DMS153 treated with DMSO at 0.1 percent for 48 hours (cell line): ENCODE data around the gene SGCD.

Experiments used
- DNase-seq: peaks from one replicate; lab custom pipeline; 2025; ENCODE audit not compliant: unreplicated experiment; lab: John Stamatoyannopoulos, UW

SGCD gene

DNA sequence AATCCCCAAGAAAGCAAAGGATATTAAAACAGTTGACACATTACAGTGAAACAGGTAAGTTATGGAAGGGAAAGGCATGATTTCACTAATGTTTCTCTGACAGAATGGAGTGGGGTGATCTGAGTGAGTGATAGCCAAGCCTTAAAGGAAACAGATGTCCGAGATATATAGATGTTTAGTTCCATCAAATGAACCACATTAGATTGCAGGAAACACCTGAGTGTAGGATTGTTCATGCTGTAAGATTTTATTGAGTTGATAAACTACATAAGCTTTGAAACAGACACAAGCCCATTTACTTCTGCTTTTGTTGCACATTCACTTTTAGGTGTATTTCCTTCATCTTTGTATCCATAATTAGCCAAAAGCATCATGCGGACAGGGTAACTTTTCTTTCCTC lies 356.0 kb downstream of the SGCD start:
- DNase-seq: no peak

DNA sequence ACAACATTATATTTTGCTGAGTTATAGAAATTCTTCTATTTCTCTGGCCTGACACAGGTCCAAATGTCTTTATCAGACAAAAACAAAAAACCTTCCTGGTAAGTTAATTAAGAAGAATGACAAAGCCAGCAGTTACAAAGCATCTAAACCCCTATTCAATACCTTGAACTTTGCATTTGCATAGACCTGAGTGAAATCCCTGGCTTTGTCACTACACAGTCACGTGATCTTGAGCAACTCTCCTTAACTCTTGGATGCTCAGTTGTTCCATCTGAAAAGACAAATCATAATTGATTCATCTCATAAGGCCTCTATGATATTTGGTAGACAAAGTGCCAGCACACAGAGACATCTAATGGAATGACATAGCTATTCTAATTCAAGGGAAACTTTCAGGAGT lies 356.5 kb downstream of the SGCD start:
- DNase-seq: no peak

DNA sequence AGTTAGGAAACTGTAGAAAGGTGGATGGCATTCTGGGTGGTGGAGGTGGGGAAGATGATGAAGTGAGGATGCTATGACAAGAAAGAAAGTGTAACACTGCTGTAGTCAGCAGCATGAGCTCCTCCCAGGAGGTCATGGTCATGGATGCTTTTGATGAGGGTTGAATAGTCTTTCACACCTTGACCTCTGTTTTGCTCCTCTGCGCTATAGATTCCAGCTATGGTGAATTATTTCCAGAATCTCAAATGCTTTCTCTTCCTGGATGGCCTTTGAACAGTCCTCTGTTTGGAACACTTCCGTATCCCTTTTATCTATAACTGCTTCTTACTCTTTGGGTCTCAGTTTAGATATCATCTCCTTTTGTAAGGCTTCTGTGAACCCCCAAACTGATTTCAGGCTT lies 357.3 kb downstream of the SGCD start:
- DNase-seq: no peak

DNA sequence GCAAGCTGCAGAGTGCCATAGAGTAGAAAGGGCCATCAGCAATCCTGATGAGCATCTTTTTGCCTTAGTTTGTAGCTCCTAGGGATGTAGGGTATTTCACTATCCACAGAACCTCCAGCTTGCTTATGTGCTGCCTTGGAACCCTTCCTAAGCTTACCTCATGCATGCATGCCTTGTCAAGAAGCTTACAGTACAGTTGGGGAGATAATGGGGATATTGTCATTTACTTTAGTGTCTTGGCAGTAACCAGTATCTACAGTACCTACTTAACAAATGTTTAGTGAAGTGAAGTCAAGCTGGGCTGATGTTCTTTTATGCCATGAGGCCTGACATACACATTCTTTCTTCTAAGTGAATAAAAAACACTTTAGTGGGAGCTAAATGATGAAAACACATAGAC lies 358.5 kb downstream of the SGCD start:
- DNase-seq: no peak

DNA sequence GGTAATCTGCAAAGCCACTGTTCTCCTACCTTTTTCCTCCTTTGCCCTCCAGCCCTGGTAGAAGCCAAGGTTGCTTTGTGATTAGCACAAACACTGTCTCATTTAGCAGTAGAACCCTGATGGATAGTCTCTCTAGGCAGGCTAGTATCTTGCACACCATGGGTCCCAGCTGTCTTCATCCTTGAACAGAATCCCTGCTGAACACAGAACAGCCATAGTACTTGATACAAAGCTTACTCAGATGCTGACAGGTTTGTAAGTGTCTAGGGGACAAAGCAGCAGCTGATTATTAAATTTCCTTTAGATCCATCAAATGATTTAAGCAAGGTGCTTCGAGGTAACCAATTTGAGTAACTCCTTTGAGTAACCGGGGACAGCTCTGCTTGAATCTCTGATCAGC lies 359.4 kb downstream of the SGCD start:
- no peak for DNase-seq

DNA sequence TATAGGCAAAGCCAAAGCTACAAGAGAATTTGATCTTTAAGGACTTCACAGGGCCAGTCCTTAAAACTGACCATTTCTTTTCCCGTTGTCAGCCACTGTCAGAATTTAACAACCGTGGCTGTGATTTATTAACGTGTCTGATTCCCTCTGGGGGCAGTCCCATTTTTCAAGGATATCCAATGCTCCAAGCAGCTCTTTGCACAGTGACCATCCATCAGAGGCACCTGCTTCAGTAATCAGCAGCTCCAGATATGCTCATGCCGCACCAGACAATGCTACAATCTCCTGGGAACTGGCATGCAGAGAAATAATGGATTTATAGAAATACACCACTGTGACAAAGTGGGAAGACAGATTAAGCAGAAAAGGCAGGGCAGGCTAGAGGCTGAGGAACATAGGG lies 359.8 kb downstream of the SGCD start:
- no peak for DNase-seq

DNA sequence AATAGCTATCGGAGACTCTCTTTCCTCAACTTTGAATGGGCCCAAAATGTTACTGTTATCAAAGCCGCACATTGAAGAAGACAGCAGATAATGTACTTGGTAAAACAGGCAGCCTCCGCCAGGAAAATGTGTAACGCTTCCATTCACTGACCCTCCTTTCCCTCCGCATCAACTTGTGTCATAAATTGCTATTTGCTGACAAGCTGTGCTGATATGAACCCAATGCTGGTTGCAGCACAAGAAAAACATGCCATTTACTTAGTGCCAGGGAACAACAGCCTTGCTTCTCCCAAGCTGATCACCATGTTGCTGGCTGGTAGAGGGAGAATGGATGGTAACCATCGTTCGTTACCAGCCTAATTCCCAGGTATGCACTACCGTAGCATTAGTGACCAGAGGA lies 360.6 kb downstream of the SGCD start:
- no peak for DNase-seq

DNA sequence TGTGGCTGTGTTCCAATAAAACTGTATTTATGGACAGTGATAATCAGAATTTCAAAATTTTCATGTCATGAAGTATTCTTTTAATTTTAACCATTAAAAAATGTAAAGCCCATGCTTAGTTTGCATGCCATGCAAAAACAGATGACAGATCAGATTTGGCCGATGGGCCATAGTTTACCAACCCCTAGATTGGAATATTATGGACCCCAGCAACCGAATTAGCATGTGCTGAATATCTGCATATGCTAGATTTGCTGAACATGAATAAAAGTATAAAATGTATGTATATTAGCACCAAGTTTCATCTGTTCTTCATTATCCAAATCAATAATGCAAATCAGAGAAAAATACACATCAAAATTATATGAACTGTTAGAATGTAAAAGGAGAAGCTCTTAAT lies 364.6 kb downstream of the SGCD start:
- DNase-seq: no peak

DNA sequence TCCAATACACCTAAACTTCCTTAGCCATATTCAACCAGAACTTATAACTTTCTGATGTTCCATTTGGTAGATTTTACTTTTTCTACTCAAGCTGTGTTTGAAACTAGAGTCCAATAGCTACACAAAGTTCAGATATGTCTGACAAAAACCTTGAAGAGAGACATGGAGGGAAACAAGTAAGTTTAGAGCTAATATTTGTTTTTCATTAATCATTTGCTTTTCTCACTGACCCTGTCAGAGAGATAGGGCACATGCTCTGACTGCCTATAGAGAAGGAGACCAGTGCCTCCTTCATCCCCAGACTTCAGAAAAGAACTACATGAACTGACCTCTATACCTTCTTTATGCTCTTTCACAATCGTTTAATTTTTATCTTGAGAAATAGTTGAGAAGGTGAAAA lies 366.1 kb downstream of the SGCD start:
- DNase-seq: no peak

DNA sequence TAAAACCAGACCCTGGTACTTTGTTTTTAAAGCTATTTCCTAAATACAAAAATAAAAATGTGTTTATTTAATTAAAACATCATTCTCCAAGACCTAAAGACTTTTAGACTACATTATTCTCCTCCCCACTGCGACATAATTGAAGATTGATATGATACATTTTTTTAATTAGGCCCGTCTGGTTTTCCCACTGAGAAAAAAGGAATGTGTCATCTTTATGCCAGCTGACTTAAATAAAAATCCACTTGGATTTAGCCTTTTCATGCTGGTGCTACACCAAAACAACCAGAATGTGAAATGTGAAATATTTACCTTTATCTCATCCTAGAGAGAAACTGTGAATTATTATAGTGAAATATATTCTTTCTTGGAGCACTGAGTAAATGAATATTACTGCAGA lies 367.6 kb downstream of the SGCD start:
- DNase-seq: no peak

DNA sequence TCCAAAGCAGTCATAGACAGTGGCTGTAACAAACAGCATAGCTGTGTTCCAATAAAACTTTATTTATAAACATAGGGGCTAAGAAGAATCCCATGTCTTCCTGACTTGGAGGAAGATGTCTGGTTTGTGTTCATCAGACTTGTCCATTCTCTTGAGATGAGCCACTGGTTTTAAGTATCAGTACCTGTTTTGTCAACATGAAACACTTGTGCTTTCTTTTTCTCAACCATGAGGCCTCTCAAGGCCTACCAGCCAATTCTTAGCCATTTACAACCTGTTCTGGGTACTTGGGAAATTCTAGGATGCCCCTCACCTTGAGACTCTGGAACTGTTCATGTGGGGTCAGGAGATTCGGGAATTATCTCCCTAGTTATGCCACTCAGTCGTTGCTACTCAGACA lies 368.8 kb downstream of the SGCD start:
- DNase-seq: no peak

DNA sequence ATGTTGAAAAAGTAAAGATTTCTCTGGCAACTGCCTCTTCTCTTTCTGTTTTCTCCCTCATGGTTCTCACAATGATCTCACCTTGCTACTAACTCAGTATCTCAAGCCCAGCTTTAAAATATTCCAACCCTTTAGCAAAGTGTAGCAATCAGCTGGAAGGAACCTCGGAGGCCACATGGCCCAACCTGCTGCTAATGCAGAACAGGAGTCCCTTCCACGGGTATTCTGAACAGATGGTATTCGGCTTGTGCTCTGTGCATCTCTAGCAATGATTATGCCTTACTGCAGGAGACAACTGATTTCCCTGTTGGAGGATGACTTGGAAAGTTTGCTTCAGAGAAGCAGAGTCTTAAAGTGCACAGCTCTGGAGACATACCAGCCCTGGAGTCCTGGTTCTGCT lies 371.4 kb downstream of the SGCD start:
- no peak for DNase-seq

DNA sequence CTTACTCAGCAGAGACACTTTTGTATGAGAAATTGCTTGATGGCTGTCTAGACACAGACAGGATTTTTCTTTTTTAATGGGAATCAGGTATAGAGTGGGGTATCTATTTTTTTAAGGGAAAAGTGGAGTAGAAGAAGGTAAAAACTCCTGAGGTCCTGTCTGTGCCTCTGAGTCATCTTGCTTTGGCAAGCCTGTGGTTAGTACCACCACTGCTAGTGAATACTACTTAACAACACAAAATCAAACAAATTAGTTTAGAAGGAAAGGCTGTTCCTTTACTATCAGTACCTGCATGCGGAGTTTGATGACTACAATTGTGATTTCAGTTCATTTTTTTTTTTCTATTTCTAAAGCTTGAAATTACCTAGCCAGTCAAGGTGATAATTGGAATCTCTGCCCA lies 372.2 kb downstream of the SGCD start:
- DNase-seq: no peak

DNA sequence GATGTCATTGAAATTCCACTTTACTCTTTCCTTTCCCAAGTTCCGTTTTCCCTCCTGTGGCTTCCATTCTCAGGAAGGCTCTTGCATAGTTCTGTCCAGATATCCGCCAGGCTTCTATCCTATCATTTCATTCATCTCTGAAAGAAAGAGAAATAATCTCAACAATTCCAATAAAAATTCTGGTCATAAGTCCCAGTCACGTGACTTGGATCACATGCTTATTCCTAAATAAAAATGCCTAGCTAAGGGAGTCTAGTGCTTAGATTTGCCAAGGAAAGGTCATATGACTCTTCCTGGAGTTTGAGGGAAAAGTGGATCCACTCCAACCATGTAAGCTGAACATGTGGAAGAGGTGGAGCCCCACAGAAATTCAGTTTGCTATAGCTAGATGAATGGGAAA lies 377.2 kb downstream of the SGCD start:
- DNase-seq: no peak

DNA sequence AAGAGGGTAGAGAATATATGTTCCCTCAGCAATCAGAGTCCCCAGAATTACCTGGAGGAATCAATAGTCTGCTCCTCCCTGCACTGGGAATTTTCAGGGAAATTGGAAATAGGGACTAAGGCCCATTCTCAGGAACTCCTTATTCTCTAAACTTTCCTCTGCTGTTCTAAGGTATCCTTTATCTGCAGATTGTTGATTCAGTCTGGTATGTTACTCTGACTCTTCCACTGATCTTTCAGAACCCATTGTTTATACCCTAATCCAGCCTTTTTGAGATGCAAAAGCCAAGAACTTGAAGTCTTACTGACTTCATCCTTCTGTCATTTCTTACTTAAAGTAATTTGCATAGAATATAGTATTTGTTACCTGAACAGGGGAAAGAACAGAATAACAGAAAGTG lies 379.7 kb downstream of the SGCD start:
- no peak for DNase-seq

DNA sequence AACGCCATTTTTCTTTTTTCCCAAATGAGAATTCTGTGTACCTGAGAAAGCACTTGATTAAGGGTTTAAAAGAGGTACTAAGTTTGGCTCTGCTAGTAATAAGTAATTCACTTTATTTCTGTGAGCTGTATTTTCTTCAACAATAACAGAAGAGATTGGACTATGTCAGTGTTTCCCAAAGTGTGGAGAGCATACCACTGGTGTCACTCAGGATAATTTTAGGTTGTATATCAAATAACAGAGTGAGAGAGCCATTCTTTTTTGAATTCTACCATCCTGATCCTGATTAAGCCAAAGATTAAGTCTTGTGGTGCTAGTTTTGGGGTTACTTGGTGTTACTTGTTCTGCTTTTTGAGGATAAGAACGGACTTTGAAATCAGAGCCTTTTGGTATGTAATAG lies 380.8 kb downstream of the SGCD start:
- DNase-seq: no peak

DNA sequence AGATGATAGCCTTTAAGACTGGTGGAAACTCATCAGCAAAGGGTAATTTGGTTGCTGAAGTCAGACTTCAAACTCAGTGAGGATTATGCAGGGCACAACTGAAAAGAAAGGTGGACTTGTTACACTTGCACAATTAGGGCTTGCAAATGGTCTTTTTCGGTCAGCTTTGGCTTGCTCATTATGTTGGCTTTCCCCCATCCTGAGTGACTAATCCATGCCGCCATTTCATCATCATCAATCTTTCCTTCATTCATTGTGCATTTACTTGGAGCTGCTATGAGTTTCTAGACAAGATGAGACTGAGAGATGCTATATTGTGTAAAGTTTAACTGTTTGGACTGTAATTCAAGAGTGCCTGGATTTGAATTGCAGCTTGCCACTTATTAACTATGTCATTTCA lies 388.3 kb downstream of the SGCD start:
- DNase-seq: no peak

DNA sequence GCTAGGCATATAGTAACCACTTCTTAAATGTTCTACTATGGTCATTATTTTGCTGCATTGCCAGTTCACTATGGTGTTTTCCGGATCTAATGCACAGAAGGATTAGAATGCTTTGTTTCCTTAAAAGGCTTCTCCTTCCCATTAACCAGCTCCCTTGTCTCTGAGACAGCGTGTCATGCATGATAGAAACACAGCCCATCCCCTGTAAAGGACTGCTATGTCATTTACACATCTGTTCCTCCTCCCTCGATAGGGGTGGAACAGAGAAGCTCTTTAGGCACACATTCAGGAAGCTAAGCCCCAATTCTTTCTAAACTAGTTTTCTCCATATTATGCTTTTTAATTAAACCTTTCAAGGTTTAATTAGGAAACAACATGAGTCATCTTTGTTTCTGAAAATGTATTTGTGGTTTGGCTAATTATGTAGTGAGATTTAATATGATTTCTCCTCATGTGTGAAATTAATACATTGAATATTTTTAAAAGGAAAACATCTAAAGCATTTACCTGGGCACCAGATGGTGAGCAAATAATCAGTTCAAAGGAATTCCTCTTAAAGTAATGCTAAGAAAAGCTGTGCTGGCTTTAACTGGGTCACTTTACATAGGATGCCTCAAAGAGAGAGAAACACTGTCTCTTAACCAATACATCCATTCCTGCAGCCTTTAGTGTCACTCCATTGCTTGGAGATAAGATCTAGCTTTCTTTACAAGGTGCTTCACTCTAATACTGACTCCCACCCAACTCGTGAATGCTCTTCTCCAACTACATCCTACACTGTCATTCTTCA lies 389.8 kb downstream of the SGCD start:
- DNase-seq: no peak

DNA sequence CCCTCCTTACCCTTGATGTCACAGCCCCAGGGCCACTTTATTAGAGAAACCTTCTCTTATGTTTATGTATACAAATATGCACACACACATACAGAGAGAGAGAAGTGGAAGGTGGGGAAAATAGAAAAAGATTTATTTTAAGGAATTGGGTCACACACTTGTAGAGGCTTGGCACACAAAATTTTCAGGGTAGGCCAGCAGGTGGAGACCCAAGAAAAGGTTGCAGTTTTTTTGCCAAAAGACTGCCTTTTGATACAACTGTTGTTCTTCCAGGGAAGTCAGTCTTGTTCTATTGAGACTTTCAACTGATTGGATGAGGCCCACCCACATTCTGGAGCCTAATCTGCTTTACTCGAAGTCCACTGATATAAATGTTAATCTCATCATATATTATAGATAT lies 392.0 kb downstream of the SGCD start:
- no peak for DNase-seq

DNA sequence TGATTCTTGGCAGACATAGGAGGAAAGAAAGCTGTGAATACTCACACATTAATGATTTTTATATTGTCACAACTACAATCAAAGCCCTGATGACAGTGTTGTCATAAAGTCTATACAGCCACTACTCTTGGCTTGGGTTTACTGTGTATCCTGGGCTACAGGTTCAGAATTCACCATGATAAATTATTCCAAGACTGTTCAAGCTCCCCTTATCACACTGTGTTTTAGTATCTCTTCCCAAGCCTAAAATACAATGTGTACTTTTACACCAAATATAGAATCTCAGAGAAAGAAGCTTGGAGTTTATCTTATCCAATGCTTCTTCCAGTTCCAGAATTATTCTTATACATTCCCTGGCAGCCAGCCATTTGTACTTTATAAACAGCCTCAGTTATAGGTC lies 395.4 kb downstream of the SGCD start:
- no peak for DNase-seq

DNA sequence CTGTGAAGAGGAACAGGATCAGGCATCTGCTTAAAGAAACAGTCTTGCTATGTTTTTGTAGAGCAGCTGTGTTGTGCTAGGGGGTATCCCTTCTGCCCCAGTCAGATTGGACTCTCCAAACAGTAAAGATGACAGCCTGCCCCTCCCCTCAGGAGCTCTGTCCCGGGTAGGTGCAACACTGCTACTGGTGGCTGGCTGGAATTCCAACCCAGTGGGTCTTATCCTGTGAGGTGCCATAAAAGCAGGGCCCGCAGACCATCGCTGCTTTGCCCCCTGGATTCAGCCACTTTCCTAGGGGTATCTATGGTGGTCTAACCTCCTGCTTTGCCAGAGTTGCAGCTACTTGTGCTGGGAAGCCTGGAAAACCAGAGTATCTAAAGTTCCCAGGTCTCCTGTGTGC lies 408.5 kb downstream of the SGCD start:
- no peak for DNase-seq

DNA sequence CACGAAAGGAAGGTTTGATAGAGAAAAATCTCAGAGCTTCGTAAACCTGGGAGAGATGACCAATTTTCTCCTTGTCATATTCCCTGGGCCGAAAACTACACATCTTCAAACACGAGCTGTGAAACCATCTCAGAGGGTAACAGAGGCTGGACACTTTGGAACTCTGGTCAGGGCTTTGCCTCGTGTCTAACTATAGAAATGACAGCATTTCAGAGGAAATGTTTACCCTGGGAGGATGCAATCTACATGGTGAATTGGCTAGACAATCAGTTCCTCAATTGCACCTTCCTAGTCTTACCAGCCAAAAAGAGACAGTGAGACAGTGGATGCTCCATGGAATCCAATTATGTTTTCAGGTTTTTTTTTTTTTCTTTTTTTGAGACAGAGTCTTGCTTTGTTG lies 414.6 kb downstream of the SGCD start:
- DNase-seq: no peak

DNA sequence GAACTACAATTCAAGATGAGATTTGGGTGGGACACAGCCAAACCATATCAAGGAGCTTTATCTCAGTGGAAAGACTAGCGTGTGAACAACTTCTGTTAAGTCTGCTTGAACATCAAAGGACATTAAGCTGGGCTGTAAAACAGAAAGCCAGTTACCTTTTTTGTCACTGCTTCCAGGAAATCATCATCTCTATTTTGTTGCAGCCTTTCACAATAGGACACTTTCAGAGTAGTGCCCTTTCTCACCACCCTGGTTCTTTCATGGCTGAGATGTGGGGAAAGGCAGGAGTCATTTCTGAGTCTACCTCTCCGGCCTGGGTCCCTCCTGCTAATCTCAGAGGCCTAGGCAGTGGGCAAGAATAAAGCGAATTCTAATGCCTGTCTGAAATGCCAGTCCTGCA lies 426.9 kb downstream of the SGCD start:
- no peak for DNase-seq
